ENCODE measurements around the gene TRPV3.
A peak's percentile ranks its signal among the peaks of the same experiment; 100 is the strongest.

TRPV3 gene

DNA sequence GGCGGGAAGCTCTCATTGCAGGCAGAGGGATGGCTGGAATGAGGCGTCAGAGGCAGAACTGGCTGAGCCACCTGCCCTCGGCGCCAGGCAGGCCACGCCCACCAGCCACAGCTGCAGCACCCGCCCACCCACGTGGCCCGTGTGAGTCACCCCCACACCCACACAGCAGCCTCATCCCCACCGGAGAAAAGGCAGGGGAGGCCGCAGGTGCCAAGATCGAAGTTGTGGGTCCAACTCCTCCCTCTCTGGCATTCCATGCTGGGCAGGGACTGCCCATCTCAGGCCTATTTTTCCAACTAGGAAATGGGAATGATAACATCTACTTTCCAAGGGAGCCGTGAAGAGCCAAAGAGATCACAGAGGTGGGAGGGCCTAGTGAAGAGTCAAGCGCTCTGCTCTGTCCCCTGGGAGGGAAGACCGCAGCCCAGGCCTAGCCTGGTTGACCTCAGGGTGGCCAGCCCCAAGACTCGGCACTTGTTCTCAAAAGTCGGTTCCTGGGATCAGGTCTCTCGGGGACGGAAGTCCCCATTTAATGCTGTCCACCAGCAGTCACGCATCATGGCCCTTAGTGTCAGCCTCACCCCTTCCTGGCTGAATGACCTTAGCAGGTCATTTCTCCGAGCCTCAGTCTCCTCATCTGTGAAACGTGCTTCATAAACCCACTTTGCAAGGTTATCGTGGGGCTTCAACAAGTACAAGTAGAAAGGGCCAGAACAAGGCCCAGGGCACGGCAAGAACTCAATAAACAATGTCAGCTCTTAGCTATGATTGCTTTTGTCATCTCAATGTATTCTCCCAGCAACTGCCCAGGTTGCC, at the start of gene TRPV3:
TRPV3 (minus strand) TSS at position 45 of the 816 bp plus-strand sequence. CDS start 2,962 bp downstream, outside the sequence.
- TF ChIP-seq, protein P1, sequence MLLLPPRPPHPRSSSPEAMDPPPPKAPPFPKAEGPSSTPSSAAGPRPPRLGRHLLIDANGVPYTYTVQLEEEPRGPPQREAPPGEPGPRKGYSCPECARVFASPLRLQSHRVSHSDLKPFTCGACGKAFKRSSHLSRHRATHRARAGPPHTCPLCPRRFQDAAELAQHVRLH (tag by site-specific recombination; IDR thresholded peaks at IDR 0.05), result no peak
- no peak for TF ChIP-seq ZNF610 (tag by site-specific recombination; IDR thresholded peaks at IDR 0.05; ENCODE audit: borderline replicate concordance)
- TF ChIP-seq ZNF658 (tag by site-specific recombination; IDR thresholded peaks at IDR 0.05), result no peak
- no peak for TF ChIP-seq ZNF169 (tag by site-specific recombination; IDR thresholded peaks at IDR 0.05)
- no peak for TF ChIP-seq ZNF19 (tag by site-specific recombination; IDR thresholded peaks at IDR 0.05; ENCODE audit: low read depth)
- peak; percentile 81 for TF ChIP-seq EGR2 (tag by site-specific recombination; IDR thresholded peaks at IDR 0.05; ENCODE audit: low read depth)
- peak; percentile 51 for TF ChIP-seq KLF1 (tag by site-specific recombination; IDR thresholded peaks at IDR 0.05)
- 0 out of 2 replicates have a peak, but pooled peaks have one; percentile 27 for TF ChIP-seq SP3 (tag by site-specific recombination; IDR thresholded peaks at IDR 0.05)
- TF ChIP-seq ZFHX2 (tag by site-specific recombination; conservative IDR thresholded peaks at IDR 0.05), result peak; percentile 90
- TF ChIP-seq ZNF664 (tag by site-specific recombination; IDR thresholded peaks at IDR 0.05), result no peak
- TF ChIP-seq, protein P2, sequence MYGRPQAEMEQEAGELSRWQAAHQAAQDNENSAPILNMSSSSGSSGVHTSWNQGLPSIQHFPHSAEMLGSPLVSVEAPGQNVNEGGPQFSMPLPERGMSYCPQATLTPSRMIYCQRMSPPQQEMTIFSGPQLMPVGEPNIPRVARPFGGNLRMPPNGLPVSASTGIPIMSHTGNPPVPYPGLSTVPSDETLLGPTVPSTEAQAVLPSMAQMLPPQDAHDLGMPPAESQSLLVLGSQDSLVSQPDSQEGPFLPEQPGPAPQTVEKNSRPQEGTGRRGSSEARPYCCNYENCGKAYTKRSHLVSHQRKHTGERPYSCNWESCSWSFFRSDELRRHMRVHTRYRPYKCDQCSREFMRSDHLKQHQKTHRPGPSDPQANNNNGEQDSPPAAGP (tag by site-specific recombination; IDR thresholded peaks at IDR 0.05), result 0 out of 2 replicates have a peak, but pooled peaks have one; percentile 0
- TF ChIP-seq, protein P3, sequence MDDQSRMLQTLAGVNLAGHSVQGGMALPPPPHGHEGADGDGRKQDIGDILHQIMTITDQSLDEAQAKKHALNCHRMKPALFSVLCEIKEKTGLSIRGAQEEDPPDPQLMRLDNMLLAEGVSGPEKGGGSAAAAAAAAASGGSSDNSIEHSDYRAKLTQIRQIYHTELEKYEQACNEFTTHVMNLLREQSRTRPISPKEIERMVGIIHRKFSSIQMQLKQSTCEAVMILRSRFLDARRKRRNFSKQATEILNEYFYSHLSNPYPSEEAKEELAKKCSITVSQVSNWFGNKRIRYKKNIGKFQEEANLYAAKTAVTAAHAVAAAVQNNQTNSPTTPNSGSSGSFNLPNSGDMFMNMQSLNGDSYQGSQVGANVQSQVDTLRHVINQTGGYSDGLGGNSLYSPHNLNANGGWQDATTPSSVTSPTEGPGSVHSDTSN (CRISPR knock-in tag; IDR thresholded peaks at IDR 0.05), result no peak
- no peak for TF ChIP-seq ZNF391 (tag by site-specific recombination; IDR thresholded peaks at IDR 0.05; ENCODE audit: borderline replicate concordance, low read depth)
- TF ChIP-seq ZNF629 (tag by site-specific recombination; IDR thresholded peaks at IDR 0.05), result no peak
- TF ChIP-seq, protein P4, sequence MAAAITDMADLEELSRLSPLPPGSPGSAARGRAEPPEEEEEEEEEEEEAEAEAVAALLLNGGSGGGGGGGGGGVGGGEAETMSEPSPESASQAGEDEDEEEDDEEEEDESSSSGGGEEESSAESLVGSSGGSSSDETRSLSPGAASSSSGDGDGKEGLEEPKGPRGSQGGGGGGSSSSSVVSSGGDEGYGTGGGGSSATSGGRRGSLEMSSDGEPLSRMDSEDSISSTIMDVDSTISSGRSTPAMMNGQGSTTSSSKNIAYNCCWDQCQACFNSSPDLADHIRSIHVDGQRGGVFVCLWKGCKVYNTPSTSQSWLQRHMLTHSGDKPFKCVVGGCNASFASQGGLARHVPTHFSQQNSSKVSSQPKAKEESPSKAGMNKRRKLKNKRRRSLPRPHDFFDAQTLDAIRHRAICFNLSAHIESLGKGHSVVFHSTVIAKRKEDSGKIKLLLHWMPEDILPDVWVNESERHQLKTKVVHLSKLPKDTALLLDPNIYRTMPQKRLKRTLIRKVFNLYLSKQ (tag by site-specific recombination; IDR thresholded peaks at IDR 0.05; ENCODE audit: borderline replicate concordance), result no peak
- TF ChIP-seq ZNF626 (tag by site-specific recombination; IDR thresholded peaks at IDR 0.05), result no peak
- TF ChIP-seq, protein P5, sequence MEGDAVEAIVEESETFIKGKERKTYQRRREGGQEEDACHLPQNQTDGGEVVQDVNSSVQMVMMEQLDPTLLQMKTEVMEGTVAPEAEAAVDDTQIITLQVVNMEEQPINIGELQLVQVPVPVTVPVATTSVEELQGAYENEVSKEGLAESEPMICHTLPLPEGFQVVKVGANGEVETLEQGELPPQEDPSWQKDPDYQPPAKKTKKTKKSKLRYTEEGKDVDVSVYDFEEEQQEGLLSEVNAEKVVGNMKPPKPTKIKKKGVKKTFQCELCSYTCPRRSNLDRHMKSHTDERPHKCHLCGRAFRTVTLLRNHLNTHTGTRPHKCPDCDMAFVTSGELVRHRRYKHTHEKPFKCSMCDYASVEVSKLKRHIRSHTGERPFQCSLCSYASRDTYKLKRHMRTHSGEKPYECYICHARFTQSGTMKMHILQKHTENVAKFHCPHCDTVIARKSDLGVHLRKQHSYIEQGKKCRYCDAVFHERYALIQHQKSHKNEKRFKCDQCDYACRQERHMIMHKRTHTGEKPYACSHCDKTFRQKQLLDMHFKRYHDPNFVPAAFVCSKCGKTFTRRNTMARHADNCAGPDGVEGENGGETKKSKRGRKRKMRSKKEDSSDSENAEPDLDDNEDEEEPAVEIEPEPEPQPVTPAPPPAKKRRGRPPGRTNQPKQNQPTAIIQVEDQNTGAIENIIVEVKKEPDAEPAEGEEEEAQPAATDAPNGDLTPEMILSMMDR (tag by site-specific recombination; IDR thresholded peaks at IDR 0.05), result no peak
- peak; percentile 70 for TF ChIP-seq KLF9 (tag by site-specific recombination; IDR thresholded peaks at IDR 0.05; ENCODE audit: low read depth)
- TF ChIP-seq ZFP37 (tag by site-specific recombination; IDR thresholded peaks at IDR 0.05), result no peak
- peak; percentile 49; the same call in 1 of the 2 replicates for TF ChIP-seq KLF16 (tag by site-specific recombination; IDR thresholded peaks at IDR 0.05)
- H3K4me1 ChIP-seq (ENCODE audit: control insufficient read depth, insufficient read depth, low read length), result no peaks in the 10 kb centered on the region; the same call in 1 of the 2 replicates
- ChIA-PET CTCF (no interaction called here), POLR2A (interaction anchor here (1.1 kb wide), 1 partner anchor 78 kb away, joined by 4 read pairs; the partner anchor contains the start of genes CTNS and SHPK)
- H3K27ac ChIP-seq (ENCODE audit: extremely low read depth, low read depth, low read length), result no peak within 1 kb of the TSS
- no peak within 1 kb of the TSS for H3K4me3 ChIP-seq (ENCODE audit: low read depth, low read length)
- no peaks in the 10 kb centered on the region for H3K36me3 ChIP-seq (ENCODE audit: control insufficient read depth in 2 of 2, insufficient read depth in 1 of 2, low read length in 2 of 2)
- no peaks in the 10 kb centered on the region for H3K9me3 ChIP-seq (ENCODE audit: control insufficient read depth, insufficient read depth, low read depth, low read length)

Data from HEK293 (cell line).